ENCODE data around the gene HOTAIR. TPM values are rescaled to one million over a fixed set of nuclear protein-coding genes. Genes with fewer than 3 reads are reported as not detected.

The HOTAIR gene
- polyA plus RNA-seq, 3 donors: 1.5 to 3.6 (median 1.6) TPM

DNA sequence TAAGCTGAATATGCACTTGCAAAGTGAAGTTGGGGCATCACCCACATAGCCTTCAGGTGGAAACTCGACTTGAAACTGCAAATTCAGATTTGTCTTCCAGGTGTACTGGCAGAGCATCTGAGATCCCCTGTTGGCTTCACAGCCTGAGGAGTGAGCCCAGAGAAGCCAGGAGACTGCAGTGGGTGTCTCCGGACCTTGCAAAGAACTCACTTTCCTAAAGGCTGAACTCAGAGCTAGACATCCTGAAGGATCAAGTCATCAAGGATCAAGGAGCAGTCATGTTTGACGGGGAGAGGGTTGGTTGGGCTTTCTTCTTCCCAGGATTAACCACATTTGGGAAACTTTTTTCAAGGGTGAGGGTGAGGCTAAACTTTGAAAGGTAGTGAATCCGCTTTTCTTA lies 45.2 kb downstream of the HOTAIR start:
- DNase-seq: no peak

DNA sequence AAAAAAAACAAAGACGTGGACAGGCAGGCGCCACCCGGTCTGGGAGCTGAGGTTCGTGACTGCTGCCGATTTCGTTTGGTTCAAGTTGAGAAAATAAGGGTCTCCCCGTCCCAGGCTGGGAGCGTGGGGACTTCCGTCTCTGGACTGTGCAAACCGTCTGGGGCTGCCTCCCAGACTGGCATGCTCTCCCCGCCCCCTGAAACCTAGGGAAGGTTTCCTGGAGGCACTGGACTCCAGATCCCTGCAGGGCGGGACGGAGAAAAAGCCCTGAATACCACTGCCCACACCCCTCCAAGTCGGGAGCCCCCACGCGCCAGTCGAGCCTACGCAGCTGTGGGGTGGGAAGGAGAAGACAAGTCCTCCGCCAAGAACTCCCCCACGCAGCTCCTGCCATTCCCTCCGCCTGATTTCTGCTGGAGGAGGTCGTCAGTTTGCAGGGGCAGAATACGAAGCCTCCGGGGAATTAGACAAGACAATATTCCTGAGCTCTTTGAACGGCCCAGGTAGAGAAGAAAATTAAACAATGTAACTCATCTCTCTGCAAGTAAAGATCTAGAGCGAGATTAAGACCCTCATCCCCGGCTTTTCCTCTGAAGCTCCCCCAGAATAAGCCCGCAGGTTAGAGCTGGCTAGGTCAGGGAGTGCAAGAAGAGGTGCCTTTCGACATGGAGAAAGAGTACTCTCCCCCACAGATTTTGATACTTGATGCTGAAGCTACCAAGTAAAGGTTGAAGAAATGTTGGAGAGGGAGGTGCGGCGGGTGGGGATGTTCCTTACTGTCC lies 46.5 kb downstream of the HOTAIR start:
- DNase-seq: no peak

DNA sequence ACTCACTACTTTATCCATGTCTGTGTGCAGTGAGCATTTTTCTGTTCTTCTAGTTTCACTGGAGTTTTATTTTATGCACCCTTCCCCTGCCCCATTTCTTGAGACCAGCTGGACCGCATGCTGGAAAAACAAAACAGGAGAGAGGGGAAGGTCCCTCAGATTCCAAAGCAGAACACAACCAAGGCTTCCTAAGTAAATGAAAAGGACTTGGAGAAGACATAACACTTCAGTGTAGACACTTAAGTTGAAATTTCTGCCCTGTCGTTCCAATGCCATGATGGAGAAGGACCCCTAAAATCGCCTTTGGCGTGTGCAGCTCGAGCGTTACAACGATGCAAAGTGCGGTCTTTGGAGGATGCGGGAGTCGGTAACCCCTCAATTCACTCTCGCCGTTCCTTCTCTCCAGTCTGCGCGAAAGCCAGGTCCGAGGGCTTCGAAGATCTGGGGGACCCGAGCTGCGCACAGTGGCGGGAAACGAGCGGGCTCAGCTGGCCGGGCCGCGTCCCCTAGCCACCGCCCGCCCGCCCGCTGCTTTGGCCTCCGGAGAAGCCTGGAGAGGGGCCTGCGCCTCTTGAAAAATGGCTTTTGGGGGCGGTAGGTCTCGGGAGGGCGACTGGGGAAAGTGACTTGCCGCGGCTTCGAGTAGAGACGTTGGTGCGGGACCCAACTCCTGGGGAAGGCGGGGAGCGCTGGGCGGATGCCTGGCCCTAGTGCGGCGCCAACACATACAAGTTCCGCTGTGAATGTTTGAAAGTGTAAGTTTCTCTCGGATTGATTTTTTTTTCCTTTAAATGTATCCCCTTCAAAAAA lies 47.3 kb downstream of the HOTAIR start:
- DNase-seq: no peak

DNA sequence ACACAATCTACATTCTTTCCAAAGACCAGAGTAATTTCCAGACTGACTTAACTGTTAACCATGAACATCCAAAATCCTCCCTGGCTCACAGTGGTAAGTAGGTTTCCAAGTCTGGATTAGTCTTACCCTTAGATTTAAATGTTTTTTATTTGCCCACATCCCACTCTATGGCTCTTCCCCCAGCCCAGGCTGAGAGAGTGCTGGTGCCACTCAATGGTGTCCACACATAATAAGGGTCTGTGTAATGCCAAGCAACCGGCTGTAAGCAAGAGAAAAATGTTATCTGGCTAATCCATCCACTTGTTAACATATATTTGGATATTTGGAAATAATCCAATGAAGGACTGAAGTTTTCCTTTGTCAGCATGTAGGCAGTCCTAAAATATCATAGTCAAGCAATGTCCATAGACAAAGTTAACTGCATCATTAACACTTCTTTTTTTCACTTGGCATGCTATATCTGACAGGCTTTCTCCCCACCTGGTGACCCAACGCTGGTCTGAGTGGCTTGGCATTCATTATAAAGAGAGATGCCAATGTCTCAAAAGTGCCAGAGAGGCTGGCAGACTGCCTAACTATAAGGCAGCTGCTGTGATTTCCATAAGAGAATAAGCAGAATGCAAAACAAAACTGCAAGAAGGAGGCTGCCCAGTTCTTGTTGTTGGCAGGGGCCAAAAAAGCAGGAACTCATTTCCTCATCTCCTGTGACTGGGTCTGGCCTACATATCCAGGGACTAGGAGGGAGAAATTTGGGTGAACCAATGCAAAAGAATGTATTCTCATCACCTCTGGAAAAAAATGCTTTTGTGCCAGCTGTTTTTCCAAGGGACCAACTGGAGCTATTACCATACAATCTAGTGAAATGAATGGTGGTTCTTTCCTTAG lies 50.0 kb downstream of the HOTAIR start:
- DNase-seq: no peak

DNA sequence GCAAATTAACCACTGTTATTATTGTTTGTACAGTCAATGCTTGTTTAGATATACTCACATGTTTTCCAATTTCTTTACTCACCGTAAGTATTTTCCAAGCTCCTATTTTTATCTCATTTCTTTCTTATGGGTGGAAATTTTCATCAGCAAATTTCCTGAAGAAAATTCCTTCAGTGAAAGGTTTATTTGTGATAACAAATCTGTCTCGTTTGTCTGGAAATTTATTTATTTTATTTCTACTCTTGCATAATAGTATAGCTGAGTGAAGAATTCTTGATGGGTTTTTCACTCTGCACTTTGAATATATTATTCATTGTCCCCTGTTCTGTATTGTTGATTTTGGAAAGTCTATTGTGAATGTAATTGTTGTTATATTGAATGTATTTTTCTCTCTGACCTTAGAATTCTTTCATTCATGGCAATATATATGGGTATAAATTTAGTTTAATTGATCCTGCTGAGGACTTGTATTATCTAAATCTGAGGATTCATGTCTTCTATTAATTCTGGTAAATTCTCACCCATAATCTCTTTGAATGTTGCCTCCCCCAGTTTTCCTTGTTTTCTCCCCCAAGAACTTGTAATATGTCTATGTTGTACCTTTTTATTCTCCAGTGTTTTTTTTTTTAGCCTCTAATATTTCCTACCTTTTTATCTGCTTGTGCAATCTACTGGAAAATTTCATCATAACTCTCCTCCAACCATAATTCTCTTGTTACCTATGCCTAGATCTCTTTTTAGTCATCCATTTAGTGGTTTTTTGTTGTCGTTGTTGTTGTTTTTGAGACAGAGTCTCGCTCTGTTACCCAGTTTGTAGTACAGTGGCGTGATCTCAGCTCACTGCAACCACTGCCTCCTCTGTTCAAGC lies 57.7 kb downstream of the HOTAIR start:
- no peak for DNase-seq

Other genes with a start within 250 kb of the HOTAIR start
- 100 to 1,000 TPM; 121 to 142 (median 139) TPM for gene CALCOCO1, start 247.5 kb downstream of the HOTAIR start, polyA plus RNA-seq (ENCODE audit: insufficient read length in 3 of 3)
- under 1 TPM in 1 of 3 donors, not detected in 2; 0.20 TPM for gene CISTR, start 223.0 kb downstream of the HOTAIR start, polyA plus RNA-seq (ENCODE audit: insufficient read length in 3 of 3)
- gene HOXC13, start 36.1 kb downstream of the HOTAIR start, polyA plus RNA-seq (ENCODE audit: insufficient read length in 3 of 3): not detected
- not detected for gene HOXC12, start 20.1 kb downstream of the HOTAIR start, polyA plus RNA-seq (ENCODE audit: insufficient read length in 3 of 3)
- gene HOXC11, start 1.8 kb downstream of the HOTAIR start, polyA plus RNA-seq (ENCODE audit: insufficient read length in 3 of 3): 1 to 10 TPM; 2.1 to 2.3 (median 2.1) TPM
- 10 to 100 TPM; 53.8 to 61.0 (median 58.4) TPM for gene HOXC10, start 10.2 kb upstream of the HOTAIR start, polyA plus RNA-seq (ENCODE audit: insufficient read length in 3 of 3)
- gene HOXC9, start 25.2 kb upstream of the HOTAIR start, polyA plus RNA-seq (ENCODE audit: insufficient read length in 3 of 3): 10 to 100 TPM; 22.4 to 29.8 (median 25.7) TPM
- gene HOXC8, start 34.0 kb upstream of the HOTAIR start, polyA plus RNA-seq (ENCODE audit: insufficient read length in 3 of 3): 10 to 100 TPM in 1 of 3 donors, 1 to 10 TPM in 2; 7.8 to 12.6 (median 8.2) TPM
- 10 to 100 TPM; 28.7 to 40.5 (median 30.0) TPM for gene HOXC6, start 53.5 kb upstream of the HOTAIR start, polyA plus RNA-seq (ENCODE audit: insufficient read length in 3 of 3)
- gene HOXC5, start 58.1 kb upstream of the HOTAIR start, polyA plus RNA-seq (ENCODE audit: insufficient read length in 3 of 3): 1 to 10 TPM; 1.8 to 3.6 (median 3.0) TPM
- 10 to 100 TPM; 44.4 to 62.9 (median 46.7) TPM for gene HOXC4, start 78.9 kb upstream of the HOTAIR start, polyA plus RNA-seq (ENCODE audit: insufficient read length in 3 of 3)
- gene SMUG1, start 214.0 kb upstream of the HOTAIR start, polyA plus RNA-seq (ENCODE audit: insufficient read length in 3 of 3): 10 to 100 TPM; 30.3 to 43.3 (median 38.6) TPM